MCF 10A (cell line): ENCODE data around the gene FGFR3. TPM values are rescaled to one million over a fixed set of nuclear protein-coding genes. Genes with fewer than 3 reads are reported as not detected.

Experiments
- BruUV-seq: library from RNA; stranded (reverse); fragments of 400-500 nt; replicated peaks from 2 replicates; lab custom pipeline; 2021; lab: Mats Ljungman, UMichigan
- CTCF ChIA-PET: fragments of 300-600 bp; sonication (Branson Sonifier 250); formaldehyde crosslinking; extraction: SDS; loops from one replicate; lab custom pipeline; 2021; ENCODE audit warnings: antibody characterized with exemption, inconsistent platforms; lab: Yijun Ruan, JAX
- POLR2A ChIA-PET: fragments of 300-600, 350-650 bp; sonication (Branson Sonifier 250); formaldehyde crosslinking; extraction: SDS; loops from one replicate; lab custom pipeline; 2020; ENCODE audit warnings: antibody characterized with exemption, inconsistent platforms; lab: Yijun Ruan, JAX
- DNase-seq: peaks from one replicate; pipeline ENCODE4 v3.0.0-alpha.2; 2018; ENCODE audit not compliant: unreplicated experiment
- H3K27ac Mint-ChIP-seq: one replicate; pipeline ENCODE4 v1.8.0; 2022; ENCODE audit warnings: mild to moderate bottlenecking, low read depth, mixed read lengths; ENCODE audit not compliant: unreplicated experiment
- H3K27me3 Mint-ChIP-seq: one replicate; pipeline ENCODE4 v1.8.0; 2022; ENCODE audit warnings: mixed read lengths; ENCODE audit not compliant: insufficient read depth, unreplicated experiment
- H3K36me3 Mint-ChIP-seq: one replicate; pipeline ENCODE4 v1.8.0; 2022; ENCODE audit warnings: mild to moderate bottlenecking, moderate library complexity, mixed read lengths; ENCODE audit not compliant: insufficient read depth, unreplicated experiment
- H3K4me1 Mint-ChIP-seq: one replicate; pipeline ENCODE4 v1.8.0; 2022; ENCODE audit warnings: mixed read lengths; ENCODE audit not compliant: insufficient read depth, unreplicated experiment
- H3K4me3 Mint-ChIP-seq: one replicate; pipeline ENCODE4 v1.8.0; 2022; ENCODE audit warnings: mild to moderate bottlenecking, moderate library complexity, mixed read lengths; ENCODE audit not compliant: unreplicated experiment
- H3K9me3 Mint-ChIP-seq: one replicate; pipeline ENCODE4 v1.8.0; 2022; ENCODE audit warnings: mixed read lengths; ENCODE audit not compliant: unreplicated experiment
- intact Hi-C: fragments of 100-400 bp; cut with micrococcal nuclease; formaldehyde crosslinking; loops from 2 replicates; pipeline ENCODE4 v1.14.1; 2022
- total RNA-seq: library from RNA; stranded (reverse); gene quantifications from 2 replicates; pipeline ENCODE4 v1.2.3, GENCODE V29; 2022
- TF ChIP-seq, protein P1 (sequence below): fragments of 200-600 bp; IDR thresholded peaks from one replicate; pipeline ENCODE4 v1.8.0; 2022; ENCODE audit warnings: antibody characterized with exemption, mild to moderate bottlenecking; ENCODE audit not compliant: unreplicated experiment

The FGFR3 gene
- total RNA-seq, 1 experiment from 2014 or later = 6.5 TPM

DNA sequence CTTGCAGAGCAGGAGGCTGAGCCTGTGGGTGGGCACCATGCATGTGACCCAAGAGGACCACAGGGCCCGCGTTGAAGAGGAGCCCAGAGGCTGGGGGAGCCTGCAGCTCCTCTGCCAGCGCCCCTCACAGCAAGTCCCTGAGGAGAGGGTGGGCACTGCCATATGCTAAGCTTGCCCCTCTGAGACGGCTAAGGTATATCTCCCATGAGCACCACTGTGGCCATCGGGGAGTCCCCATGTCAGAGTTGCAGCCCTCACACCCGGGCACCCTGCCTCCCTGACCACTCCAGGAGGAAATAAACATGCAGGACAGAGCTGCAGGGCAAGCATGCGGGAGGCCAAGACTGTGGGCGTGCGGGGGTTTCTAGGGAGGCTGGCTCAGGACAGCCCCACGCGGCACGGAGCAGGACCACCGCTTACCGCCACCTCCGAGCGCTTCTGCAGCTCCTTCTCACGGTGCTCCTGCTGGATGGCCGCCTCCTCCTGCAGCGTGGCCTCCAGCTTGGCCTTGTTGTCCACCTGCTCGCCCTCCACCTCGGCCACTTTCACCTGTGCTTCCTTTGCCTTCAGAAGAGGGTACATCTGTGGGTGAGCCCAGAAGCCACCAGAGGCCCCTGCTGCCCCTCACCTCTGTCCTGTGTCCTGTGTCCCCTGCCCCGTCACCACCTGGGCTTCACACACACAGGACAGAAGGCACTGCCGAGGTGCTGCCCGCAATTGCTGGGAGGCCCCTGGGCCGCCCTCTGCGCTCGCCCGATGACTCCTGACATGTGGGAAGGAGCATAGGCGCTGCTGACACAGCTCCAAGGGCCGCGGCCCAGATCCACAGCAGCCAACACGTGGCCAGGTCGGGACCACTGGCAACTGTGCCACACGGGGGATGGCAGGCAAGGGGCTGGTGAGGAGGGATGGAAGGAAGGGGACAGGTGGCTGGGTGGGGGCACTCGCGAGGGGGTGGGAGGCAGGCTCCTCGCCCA lies 29.8 kb downstream of the FGFR3 start:
- Mint-ChIP-seq H3K4me1 (no peaks in the 10 kb centered on the region), H3K9me3 (no peaks in the 10 kb centered on the region), H3K36me3 (peaks cover 84% of the 10 kb centered on the region), H3K27me3 (no peaks in the 10 kb centered on the region), H3K4me3 (no peak overlapping the region), H3K27ac (no peak overlapping the region)
- DNase-seq = no peak
- intact Hi-C loops = no loop called here
- ChIA-PET CTCF (interaction anchor here (1.1 to 1.4 kb wide), 3 partner anchors 13 to 76 kb away, joined by 3 to 6 read pairs (median 6); no protein-coding TSS in a partner anchor), POLR2A (no interaction called here)
- BruUV-seq = no TSS peak
- TF ChIP-seq, protein P1, sequence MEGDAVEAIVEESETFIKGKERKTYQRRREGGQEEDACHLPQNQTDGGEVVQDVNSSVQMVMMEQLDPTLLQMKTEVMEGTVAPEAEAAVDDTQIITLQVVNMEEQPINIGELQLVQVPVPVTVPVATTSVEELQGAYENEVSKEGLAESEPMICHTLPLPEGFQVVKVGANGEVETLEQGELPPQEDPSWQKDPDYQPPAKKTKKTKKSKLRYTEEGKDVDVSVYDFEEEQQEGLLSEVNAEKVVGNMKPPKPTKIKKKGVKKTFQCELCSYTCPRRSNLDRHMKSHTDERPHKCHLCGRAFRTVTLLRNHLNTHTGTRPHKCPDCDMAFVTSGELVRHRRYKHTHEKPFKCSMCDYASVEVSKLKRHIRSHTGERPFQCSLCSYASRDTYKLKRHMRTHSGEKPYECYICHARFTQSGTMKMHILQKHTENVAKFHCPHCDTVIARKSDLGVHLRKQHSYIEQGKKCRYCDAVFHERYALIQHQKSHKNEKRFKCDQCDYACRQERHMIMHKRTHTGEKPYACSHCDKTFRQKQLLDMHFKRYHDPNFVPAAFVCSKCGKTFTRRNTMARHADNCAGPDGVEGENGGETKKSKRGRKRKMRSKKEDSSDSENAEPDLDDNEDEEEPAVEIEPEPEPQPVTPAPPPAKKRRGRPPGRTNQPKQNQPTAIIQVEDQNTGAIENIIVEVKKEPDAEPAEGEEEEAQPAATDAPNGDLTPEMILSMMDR = no peak

DNA sequence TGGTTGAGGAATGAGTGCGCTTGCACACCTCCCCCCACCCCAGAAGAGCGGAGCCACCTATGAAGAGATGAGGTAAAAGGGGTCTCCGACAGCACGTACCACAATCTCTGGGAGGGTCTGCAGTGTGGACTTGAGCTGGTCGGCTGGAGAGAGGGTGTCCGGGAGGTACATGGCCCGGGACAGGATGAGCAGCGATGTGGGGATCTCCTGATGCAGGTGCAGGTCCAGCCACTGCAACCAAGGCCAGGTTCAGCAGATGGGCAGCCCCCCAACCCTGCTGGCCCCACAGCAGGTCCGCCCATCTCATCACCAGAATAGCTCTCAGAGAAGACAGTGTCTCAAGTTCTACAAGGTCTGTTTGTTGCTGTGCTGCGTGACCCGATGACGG lies 30.4 kb downstream of the FGFR3 start:
- Mint-ChIP-seq H3K4me3 (no peak overlapping the region), H3K4me1 (no peaks in the 10 kb centered on the region), H3K9me3 (no peaks in the 10 kb centered on the region), H3K27ac (no peak overlapping the region), H3K27me3 (no peaks in the 10 kb centered on the region), H3K36me3 (peaks cover 77% of the 10 kb centered on the region)
- ChIA-PET POLR2A (no interaction called here), CTCF (no interaction called here)
- intact Hi-C loops = no loop called here
- TF ChIP-seq, protein P1 = no peak
- no TSS peak for BruUV-seq
- DNase-seq = no peak

DNA sequence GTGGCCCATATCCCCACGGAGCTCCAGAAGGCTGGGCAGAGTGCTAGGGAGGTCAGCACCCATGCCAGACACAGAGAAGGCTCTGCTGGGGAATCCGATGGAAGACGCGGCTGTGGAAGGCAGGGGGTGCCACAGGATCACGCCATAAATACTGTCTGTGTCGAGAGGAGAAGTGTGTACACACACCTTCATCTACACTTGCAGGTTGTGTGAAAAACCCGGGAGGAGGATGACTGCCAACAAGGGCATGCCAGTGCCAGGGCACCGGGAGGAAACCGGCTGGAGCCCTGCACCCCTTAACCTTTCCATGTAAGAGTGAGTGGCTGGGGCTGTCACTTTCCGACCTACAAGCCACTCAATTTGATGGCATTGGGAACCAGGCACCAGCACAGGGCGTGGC lies 31.7 kb downstream of the FGFR3 start:
- ChIA-PET CTCF (no interaction called here), POLR2A (no interaction called here)
- Mint-ChIP-seq H3K4me1 (no peaks in the 10 kb centered on the region), H3K27me3 (no peaks in the 10 kb centered on the region), H3K27ac (no peak overlapping the region), H3K36me3 (peaks cover 68% of the 10 kb centered on the region), H3K4me3 (no peak overlapping the region), H3K9me3 (no peaks in the 10 kb centered on the region)
- intact Hi-C loops = no loop called here
- TF ChIP-seq, protein P1 = no peak
- DNase-seq = no peak
- no TSS peak for BruUV-seq

DNA sequence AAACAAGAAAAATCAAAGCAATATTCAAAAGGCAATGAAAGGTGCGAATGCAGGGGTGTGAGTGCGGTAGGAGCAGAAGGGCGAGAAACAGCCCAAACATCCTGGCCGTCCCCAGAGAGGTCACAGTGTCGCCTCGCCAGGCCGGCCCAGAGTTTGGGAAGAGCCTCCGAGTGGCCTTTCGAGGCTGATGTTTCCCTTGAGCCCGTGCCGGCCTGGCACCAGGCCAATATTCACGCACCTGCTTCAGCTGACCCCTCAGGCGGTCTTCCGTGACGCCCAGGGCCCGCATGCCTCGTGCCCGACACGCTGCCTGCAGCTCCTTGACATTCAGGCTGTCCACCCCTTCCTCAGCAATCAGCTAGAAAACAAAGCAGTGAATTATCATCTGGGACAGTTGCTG lies 32.2 kb downstream of the FGFR3 start:
- Mint-ChIP-seq H3K9me3 (no peaks in the 10 kb centered on the region), H3K36me3 (peaks cover 64% of the 10 kb centered on the region), H3K27me3 (no peaks in the 10 kb centered on the region), H3K4me3 (no peak overlapping the region), H3K4me1 (no peaks in the 10 kb centered on the region), H3K27ac (no peak overlapping the region)
- CTCF ChIA-PET = no interaction called here
- BruUV-seq = no TSS peak
- TF ChIP-seq, protein P1 = no peak
- POLR2A ChIA-PET = no interaction called here
- intact Hi-C loops = no loop called here
- DNase-seq = no peak
